GM10266 (cell line): ENCODE results near the gene MRTFA.

Experiments used
- DNase-seq: peaks from one replicate; pipeline ENCODE4 v3.0.0; 2012; ENCODE audit errors: extremely low spot score
- CTCF ChIP-seq: IDR thresholded peaks from 2 replicates; pipeline ENCODE4 v1.5.1; 2012; ENCODE audit warnings: mild to moderate bottlenecking, low read depth; ENCODE audit not compliant: control insufficient read depth, insufficient read depth; ENCODE audit errors: missing control alignments

MRTFA gene

GRCh38 chr22:40582063-40582462, 54.5 kb downstream of the MRTFA start:
- no peak for TF ChIP-seq CTCF
- DNase-seq: no peak

GRCh38 chr22:40580631-40581030, 55.9 kb downstream of the MRTFA start:
- DNase-seq: no peak
- TF ChIP-seq CTCF: no peak

GRCh38 chr22:40578171-40578570, 58.3 kb downstream of the MRTFA start:
- peak; percentile 10 for DNase-seq
- TF ChIP-seq CTCF: no peak

GRCh38 chr22:40572976-40573375, 63.5 kb downstream of the MRTFA start:
- no peak for TF ChIP-seq CTCF
- DNase-seq: no peak

GRCh38 chr22:40571887-40572286, 64.6 kb downstream of the MRTFA start:
- no peak for DNase-seq
- TF ChIP-seq CTCF: no peak

- TF ChIP-seq CTCF: no peak
Measured at GRCh38 chr22:40567626-40568328, 68.7 kb downstream of the MRTFA start.

GRCh38 chr22:40567106-40567505, 69.4 kb downstream of the MRTFA start:
- TF ChIP-seq CTCF: no peak
- DNase-seq: no peak

More at GRCh38 chr22:40567626-40568328, 68.7 kb downstream of the MRTFA start:
- no peak for DNase-seq
